Mononuclear cell (primary cell): ENCODE data around the gene CLSTN3. TPM values are rescaled to one million over a fixed set of nuclear protein-coding genes. Genes with fewer than 3 reads are reported as not detected.

Source experiments
- H3K27me3 ChIP-seq: 2 replicates; pipeline ENCODE4 v1.6.0; 2011; ENCODE audit warnings: low read length, control low read depth; ENCODE audit not compliant: insufficient read depth
- H3K4me1 ChIP-seq: 2 replicates; pipeline ENCODE4 v1.5.1; 2011; ENCODE audit warnings: mild to moderate bottlenecking, low read length, control low read depth; ENCODE audit not compliant: insufficient read depth
- H3K4me3 ChIP-seq: 2 replicates; pipeline ENCODE4 v1.5.1; 2011; ENCODE audit warnings: mild to moderate bottlenecking, low read length, moderate library complexity
- H3K9me3 ChIP-seq: 2 replicates; pipeline ENCODE4 v1.5.1; 2011; ENCODE audit warnings: low read depth, mild to moderate bottlenecking, control low read depth, low read length
- total RNA-seq: library from RNA; depleted of rRNA; stranded (reverse); fragments of >200 nt; gene quantifications from one replicate; pipeline ENCODE4 v1.2.3, GENCODE V29; 2012

Gene CLSTN3
- total RNA-seq, 1 donor = 13.0 TPM

DNA sequence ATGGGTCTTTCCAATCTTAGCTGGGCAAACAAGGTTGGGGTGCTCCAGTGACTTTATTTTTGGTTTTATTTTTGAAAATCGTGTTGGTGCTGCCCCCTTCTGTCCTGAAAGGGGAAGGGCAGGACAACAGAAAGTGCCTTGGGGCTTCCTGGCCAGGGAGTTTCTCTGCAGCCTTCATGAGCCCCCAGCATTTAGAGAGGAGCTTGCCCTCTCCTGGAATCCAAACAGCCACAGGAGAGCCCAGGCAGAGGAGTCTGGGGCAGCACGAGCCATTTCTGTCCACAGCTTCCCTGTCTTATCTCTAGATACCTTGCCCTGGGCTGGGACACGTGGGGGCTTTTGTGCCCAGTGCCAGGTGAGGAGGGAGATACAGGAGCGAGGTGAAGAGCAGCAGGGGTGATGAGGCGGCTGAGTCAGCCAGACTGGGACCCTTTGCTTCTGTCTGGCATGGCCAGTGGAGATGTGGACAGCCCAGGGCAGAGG is 16.7 kb upstream of the CLSTN3 start:
- H3K9me3 ChIP-seq = no peaks in the 10 kb centered on the region
- H3K27me3 ChIP-seq = no peaks in the 10 kb centered on the region
- peaks cover 12% of the 10 kb centered on the region for H3K4me1 ChIP-seq
- no peak overlapping the region for H3K4me3 ChIP-seq

DNA sequence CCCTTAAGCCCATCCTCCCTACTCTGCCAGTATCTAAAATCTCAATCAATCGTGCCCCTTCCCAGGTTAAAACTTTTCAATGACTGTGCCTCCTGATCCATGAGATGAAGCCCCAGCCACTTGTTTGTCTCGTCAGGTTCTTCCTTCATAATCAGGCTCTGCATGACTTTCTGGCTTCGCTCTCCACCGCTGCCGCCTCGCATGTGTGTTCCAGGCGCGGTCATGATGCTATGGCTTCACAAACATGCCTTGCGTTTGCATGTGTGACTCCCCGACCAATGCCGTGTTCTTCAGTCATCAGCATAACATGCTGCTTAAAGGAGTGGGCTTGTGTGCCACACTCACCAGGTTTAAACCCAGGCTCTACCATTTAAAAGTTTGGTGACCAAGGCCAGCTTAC is 16.2 kb upstream of the CLSTN3 start:
- Histone ChIP-seq H3K9me3 (no peaks in the 10 kb centered on the region), H3K27me3 (no peaks in the 10 kb centered on the region), H3K4me1 (peaks cover 9% of the 10 kb centered on the region), H3K4me3 (no peak overlapping the region)

GRCh38 chr12:7114851-7115250 is 15.3 kb upstream of the CLSTN3 start:
- Histone ChIP-seq H3K27me3 (no peaks in the 10 kb centered on the region), H3K9me3 (no peaks in the 10 kb centered on the region), H3K4me3 (no peak overlapping the region), H3K4me1 (peaks cover under 1% of the 10 kb centered on the region)

DNA sequence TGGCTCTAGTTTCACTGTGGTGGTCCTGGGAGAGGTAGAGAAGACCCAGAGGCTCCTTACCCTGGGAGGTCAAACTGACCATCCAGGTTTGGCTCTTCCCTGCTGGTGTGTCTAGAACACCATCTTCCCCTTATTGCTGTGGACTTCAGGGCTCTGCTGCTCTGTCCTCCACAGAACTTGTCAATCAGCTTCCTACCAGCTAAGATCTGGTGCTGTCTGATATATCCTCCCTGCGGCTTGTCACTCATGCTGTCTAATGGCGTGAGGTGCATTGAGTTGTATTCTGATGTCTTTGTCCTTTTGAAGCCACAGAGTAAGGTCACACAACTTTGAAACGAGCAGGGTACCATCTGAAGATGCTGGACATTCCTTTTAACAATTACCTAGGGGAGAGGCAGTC is 14.0 kb upstream of the CLSTN3 start:
- H3K27me3 ChIP-seq = no peaks in the 10 kb centered on the region
- no peaks in the 10 kb centered on the region for H3K9me3 ChIP-seq
- H3K4me1 ChIP-seq = no peaks in the 10 kb centered on the region
- H3K4me3 ChIP-seq = no peak overlapping the region

GRCh38 chr12:7116916-7117315 is 13.3 kb upstream of the CLSTN3 start:
- no peaks in the 10 kb centered on the region for H3K4me1 ChIP-seq
- no peak overlapping the region for H3K4me3 ChIP-seq
- H3K9me3 ChIP-seq = no peaks in the 10 kb centered on the region
- H3K27me3 ChIP-seq = no peaks in the 10 kb centered on the region

GRCh38 chr12:7117670-7118069 is 12.5 kb upstream of the CLSTN3 start:
- H3K27me3 ChIP-seq = no peaks in the 10 kb centered on the region
- no peak overlapping the region for H3K4me3 ChIP-seq

DNA sequence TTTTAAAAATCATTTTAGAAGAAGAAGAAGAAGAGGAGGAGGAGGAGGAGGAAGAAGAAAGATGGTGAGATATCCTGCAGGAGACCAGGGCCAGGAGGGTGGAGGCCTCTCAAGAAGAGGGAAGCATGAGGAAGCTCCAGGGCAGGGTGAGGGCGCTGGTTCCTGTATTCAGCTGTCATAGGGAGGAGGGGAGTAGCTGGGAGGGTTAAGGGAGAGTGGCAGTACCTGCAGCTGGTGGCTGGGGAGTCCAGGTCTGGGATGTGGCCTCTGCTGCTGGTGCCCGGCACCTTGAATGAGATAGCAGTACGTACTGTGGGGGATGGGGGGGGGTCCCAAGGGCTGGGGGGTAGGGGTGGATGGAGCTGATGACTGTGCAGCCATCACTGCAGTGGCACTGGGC is 11.3 kb upstream of the CLSTN3 start:
- Histone ChIP-seq H3K4me3 (no peak overlapping the region), H3K4me1 (no peaks in the 10 kb centered on the region), H3K9me3 (no peaks in the 10 kb centered on the region), H3K27me3 (no peaks in the 10 kb centered on the region)

More at GRCh38 chr12:7117670-7118069, 12.5 kb upstream of the CLSTN3 start:
- H3K4me1 ChIP-seq = no peaks in the 10 kb centered on the region
- H3K9me3 ChIP-seq = no peaks in the 10 kb centered on the region

DNA sequence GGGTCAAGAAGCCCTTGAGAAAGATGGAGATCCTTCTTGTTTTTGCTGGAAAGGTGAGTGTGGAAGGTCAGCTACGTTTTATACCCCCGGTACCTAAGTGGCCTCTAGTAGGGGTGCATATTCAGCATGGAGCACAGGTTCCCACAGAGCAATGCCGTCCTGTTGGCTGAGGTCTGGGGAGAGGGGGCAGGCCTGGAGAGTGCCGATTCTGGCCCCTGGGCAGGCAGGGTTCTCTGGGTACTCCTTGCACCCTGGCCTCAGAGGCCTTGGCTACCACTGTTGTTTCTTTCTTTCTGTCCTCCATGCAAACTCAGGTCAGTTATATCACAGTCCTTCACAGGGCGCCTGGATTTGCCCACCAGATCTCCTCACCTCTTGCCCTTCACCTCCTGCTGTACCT is 10.0 kb upstream of the CLSTN3 start:
- no peak overlapping the region for H3K4me3 ChIP-seq
- no peaks in the 10 kb centered on the region for H3K4me1 ChIP-seq
- no peaks in the 10 kb centered on the region for H3K9me3 ChIP-seq
- H3K27me3 ChIP-seq = no peaks in the 10 kb centered on the region

- Histone ChIP-seq H3K4me3 (no peak overlapping the region), H3K27me3 (no peaks in the 10 kb centered on the region), H3K4me1 (no peaks in the 10 kb centered on the region), H3K9me3 (no peaks in the 10 kb centered on the region)
Measured at GRCh38 chr12:7121324-7121723, 8.8 kb upstream of the CLSTN3 start.

GRCh38 chr12:7122811-7123769 is 7.1 kb upstream of the CLSTN3 start:
- no peaks in the 10 kb centered on the region for H3K27me3 ChIP-seq
- H3K9me3 ChIP-seq = no peaks in the 10 kb centered on the region
- H3K4me1 ChIP-seq = no peaks in the 10 kb centered on the region
- no peak overlapping the region for H3K4me3 ChIP-seq

DNA sequence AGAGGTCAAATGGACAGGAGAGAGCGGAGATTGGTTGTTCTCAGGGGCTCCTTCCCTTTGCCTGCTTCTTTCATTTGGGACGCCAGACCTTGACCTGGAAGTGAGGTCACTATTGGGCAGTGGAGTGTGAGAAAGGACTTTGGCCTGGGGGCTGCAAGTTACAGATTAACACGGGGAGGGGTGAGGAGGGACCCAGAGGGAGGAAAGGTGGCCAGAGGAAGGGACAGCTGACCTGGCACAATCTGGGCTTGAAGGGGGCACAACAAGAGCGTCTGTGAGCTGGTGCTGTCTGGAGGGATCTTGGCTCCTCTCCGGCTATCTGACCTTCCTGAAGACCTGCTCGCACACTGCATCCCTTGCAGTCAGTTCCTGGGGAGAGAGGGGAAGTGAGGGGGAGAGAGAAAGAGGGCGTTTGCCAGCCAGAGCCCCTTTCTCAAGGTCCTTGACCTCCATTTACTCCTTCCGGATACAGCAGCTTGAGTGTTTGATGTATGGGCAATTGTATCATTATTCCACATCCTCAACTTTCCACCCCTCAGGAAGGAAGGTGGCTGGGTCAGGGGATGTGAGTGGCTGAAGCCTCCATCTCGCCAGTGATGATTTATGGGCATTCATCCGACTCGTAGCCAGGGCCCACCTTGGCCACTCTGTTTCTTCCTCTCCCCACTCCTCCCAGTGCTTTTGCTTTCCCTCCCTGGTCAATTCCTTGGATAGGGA is 6.2 kb upstream of the CLSTN3 start:
- Histone ChIP-seq H3K27me3 (no peaks in the 10 kb centered on the region), H3K4me1 (peaks cover under 1% of the 10 kb centered on the region), H3K4me3 (no peak overlapping the region), H3K9me3 (no peaks in the 10 kb centered on the region)

- Histone ChIP-seq H3K4me3 (no peak overlapping the region), H3K9me3 (no peaks in the 10 kb centered on the region), H3K4me1 (peaks cover 9% of the 10 kb centered on the region), H3K27me3 (no peaks in the 10 kb centered on the region)
Measured at GRCh38 chr12:7125632-7126227, 4.4 kb upstream of the CLSTN3 start.

GRCh38 chr12:7127916-7128626 is 2.1 kb upstream of the CLSTN3 start:
- H3K9me3 ChIP-seq = no peaks in the 10 kb centered on the region

DNA sequence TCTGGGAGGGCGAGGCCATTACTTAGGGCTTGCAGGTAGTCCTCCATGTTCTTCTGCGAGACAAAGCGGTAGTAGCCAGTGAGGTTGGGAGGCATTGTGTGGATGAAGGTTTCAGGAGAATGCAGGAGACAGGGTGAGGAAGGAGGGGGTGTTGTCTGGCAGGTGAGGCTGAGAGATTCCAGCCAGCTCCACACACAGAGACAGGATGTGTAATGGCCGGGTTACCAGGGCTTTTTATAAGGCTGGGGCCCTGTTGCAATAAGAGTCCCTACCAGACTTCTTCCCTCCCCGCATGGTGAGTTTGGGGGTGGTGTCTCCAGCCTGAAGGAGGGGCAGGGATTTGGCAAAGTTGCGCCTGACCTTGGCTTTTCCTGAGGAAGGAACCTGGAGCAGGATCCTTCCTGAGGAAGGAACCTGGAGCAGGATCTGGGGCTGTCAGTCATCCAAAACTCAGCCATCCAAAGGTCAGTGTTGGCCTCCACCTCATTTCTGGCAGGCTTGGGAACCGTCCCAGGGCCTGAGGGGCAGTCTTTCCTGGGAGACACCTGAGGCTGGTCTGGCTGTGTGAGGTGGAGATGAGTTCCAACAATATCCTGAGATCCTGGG is 1.4 kb upstream of the CLSTN3 start, which contains the start of gene RBP5:
TSS of gene RBP5 (minus strand) at position 209 of the 606 bp plus-strand sequence. CDS start at position 95, 114 bp downstream.
- peaks cover 20% of the 10 kb centered on the region for H3K4me1 ChIP-seq
- peak within 1 kb of the TSS; percentile 52 for H3K4me3 ChIP-seq
- H3K9me3 ChIP-seq = no peaks in the 10 kb centered on the region
- no peaks in the 10 kb centered on the region for H3K27me3 ChIP-seq

More at GRCh38 chr12:7127916-7128626, 2.1 kb upstream of the CLSTN3 start:
- Histone ChIP-seq H3K4me1 (peaks cover 20% of the 10 kb centered on the region), H3K4me3 (no peak overlapping the region), H3K27me3 (no peaks in the 10 kb centered on the region)
